Measurements from ENCODE around the gene DNAH3.

GRCh38 chr16:20894388-20894787 is 256.3 kb downstream of the DNAH3 start:
- TF ChIP-seq EZH2 (IDR thresholded peaks at IDR 0.05) (no peak), POLR2AphosphoS5 (IDR thresholded peaks at IDR 0.05; ENCODE audit: borderline replicate concordance, low read depth, low read length) (no peak), FOXP2 (optimal IDR thresholded peaks at IDR 0.05; ENCODE audit: control extremely low read depth, extremely low read length, insufficient read depth) (no peak)

All from SK-N-MC (cell line).